Measurements from ENCODE around the gene ABCB11. TPM values are rescaled to one million over a fixed set of nuclear protein-coding genes. Genes with fewer than 3 reads are reported as not detected.

ABCB11 gene
- total RNA-seq, 4 donors from 2014 or later = 0.06 TPM; not detected in 3

- no peak overlapping the region for H3K27ac ChIP-seq (replicated peaks in 1 of 4)
- 74% methylated on average over 3 of the region's 3 CpGs for WGBS
- no peaks in the 10 kb centered on the region for H3K36me3 ChIP-seq
- DNase-seq (ENCODE audit: extremely low spot score) = no peak
- no peak overlapping the region for H3K4me3 ChIP-seq
- H3K4me1 ChIP-seq = no peaks in the 10 kb centered on the region
- H3K9me3 ChIP-seq = no peaks in the 10 kb centered on the region
- no peaks in the 10 kb centered on the region for H3K27me3 ChIP-seq
- intact Hi-C loops (cut with DNase I) = no loop called here
- no peak for TF ChIP-seq POLR2A (IDR thresholded peaks at IDR 0.05; ENCODE audit: low read depth)
- no peak for TF ChIP-seq POLR2AphosphoS5 (IDR thresholded peaks at IDR 0.05)
- TF ChIP-seq EP300 (IDR thresholded peaks at IDR 0.05) = no peak
- TF ChIP-seq, protein P1, sequence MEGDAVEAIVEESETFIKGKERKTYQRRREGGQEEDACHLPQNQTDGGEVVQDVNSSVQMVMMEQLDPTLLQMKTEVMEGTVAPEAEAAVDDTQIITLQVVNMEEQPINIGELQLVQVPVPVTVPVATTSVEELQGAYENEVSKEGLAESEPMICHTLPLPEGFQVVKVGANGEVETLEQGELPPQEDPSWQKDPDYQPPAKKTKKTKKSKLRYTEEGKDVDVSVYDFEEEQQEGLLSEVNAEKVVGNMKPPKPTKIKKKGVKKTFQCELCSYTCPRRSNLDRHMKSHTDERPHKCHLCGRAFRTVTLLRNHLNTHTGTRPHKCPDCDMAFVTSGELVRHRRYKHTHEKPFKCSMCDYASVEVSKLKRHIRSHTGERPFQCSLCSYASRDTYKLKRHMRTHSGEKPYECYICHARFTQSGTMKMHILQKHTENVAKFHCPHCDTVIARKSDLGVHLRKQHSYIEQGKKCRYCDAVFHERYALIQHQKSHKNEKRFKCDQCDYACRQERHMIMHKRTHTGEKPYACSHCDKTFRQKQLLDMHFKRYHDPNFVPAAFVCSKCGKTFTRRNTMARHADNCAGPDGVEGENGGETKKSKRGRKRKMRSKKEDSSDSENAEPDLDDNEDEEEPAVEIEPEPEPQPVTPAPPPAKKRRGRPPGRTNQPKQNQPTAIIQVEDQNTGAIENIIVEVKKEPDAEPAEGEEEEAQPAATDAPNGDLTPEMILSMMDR (IDR thresholded peaks at IDR 0.05) = no peak
Observed at GRCh38 chr2:168981651-168982050, 49.5 kb downstream of the ABCB11 start.

DNA sequence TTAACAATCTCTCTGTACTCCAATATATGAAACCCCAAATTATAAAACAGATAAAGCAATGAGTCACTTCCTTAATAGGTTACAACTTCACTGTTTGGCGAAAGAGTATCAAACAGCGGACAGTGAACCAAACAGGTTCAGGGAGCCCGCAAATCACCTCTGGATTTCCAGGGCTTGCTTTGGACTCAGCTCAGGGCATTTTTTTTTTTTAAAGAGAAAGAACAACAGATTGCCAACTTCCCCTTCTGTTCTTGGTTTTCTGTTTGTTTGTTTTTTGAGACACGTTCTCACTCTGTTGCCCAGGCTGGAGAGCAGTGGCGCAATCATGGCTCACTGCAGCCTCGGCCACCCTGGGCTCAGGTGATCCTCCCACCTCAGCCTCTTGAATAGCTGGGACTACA, 52.7 kb downstream of the ABCB11 start:
- H3K27ac ChIP-seq (replicated peaks in 1 of 4) = no peak overlapping the region
- H3K36me3 ChIP-seq = no peaks in the 10 kb centered on the region
- TF ChIP-seq POLR2A (IDR thresholded peaks at IDR 0.05; ENCODE audit: low read depth) (no peak), POLR2AphosphoS5 (IDR thresholded peaks at IDR 0.05) (no peak), EP300 (IDR thresholded peaks at IDR 0.05) (no peak)
- TF ChIP-seq, protein P1 (IDR thresholded peaks at IDR 0.05) = no peak
- WGBS = 78% methylated on average over 6 of the region's 6 CpGs
- H3K9me3 ChIP-seq = no peaks in the 10 kb centered on the region
- intact Hi-C loops (cut with DNase I) = no loop called here
- no peak for DNase-seq (ENCODE audit: extremely low spot score)
- no peaks in the 10 kb centered on the region for H3K4me1 ChIP-seq
- no peaks in the 10 kb centered on the region for H3K27me3 ChIP-seq
- H3K4me3 ChIP-seq = no peak overlapping the region

- Histone ChIP-seq H3K4me3 (no peak overlapping the region), H3K4me1 (no peaks in the 10 kb centered on the region), H3K27me3 (no peaks in the 10 kb centered on the region), H3K27ac (replicated peaks in 1 of 4) (no peak overlapping the region), H3K9me3 (no peaks in the 10 kb centered on the region), H3K36me3 (no peaks in the 10 kb centered on the region)
- DNase-seq (ENCODE audit: extremely low spot score) = no peak
- TF ChIP-seq POLR2AphosphoS5 (IDR thresholded peaks at IDR 0.05) (no peak), EP300 (IDR thresholded peaks at IDR 0.05) (no peak), POLR2A (IDR thresholded peaks at IDR 0.05; ENCODE audit: low read depth) (no peak)
- TF ChIP-seq, protein P1 (IDR thresholded peaks at IDR 0.05) = no peak
- intact Hi-C loops (cut with DNase I) = no loop called here
- 94% methylated on average over 4 of the region's 4 CpGs for WGBS
Observed at GRCh38 chr2:168977608-168978007, 53.5 kb downstream of the ABCB11 start.

- no peak overlapping the region for H3K27ac ChIP-seq (replicated peaks in 1 of 4)
- intact Hi-C loops (cut with DNase I) = no loop called here
- H3K4me1 ChIP-seq = no peaks in the 10 kb centered on the region
- H3K36me3 ChIP-seq = no peaks in the 10 kb centered on the region
- H3K4me3 ChIP-seq = no peak overlapping the region
- TF ChIP-seq, protein P1 (IDR thresholded peaks at IDR 0.05) = no peak
- TF ChIP-seq POLR2A (IDR thresholded peaks at IDR 0.05; ENCODE audit: low read depth) (no peak), EP300 (IDR thresholded peaks at IDR 0.05) (no peak), POLR2AphosphoS5 (IDR thresholded peaks at IDR 0.05) (no peak)
- no peak for DNase-seq (ENCODE audit: extremely low spot score)
- 79% methylated on average over 6 of the region's 6 CpGs for WGBS
- H3K27me3 ChIP-seq = no peaks in the 10 kb centered on the region
- H3K9me3 ChIP-seq = no peaks in the 10 kb centered on the region
Observed at GRCh38 chr2:168976034-168976654, 55.0 kb downstream of the ABCB11 start.

DNA sequence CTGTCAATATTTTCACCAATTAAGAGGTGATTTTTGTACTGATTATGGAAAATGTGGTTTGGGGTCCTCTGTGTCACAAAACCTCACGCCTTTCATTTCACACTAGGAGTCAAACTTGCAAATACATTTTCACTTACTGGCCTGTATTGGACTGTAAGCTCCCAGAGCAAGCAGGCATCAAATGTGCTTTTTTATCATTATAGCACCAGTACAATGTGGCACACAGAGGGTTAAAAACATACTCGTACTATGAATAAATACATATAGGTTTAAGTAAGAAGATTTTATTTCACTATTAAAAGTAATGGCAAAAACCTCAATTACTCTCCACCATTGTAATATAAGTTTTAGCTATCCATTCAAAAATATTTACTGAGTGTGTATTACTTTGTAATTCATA, 56.7 kb downstream of the ABCB11 start:
- TF ChIP-seq, protein P1 (IDR thresholded peaks at IDR 0.05) = no peak
- no peak for TF ChIP-seq EP300 (IDR thresholded peaks at IDR 0.05)
- TF ChIP-seq POLR2AphosphoS5 (IDR thresholded peaks at IDR 0.05) = no peak
- TF ChIP-seq POLR2A (IDR thresholded peaks at IDR 0.05; ENCODE audit: low read depth) = no peak

More for the DNA sequence above, 56.7 kb downstream of the ABCB11 start:
- no peaks in the 10 kb centered on the region for H3K36me3 ChIP-seq
- no peak for DNase-seq (ENCODE audit: extremely low spot score)
- H3K27me3 ChIP-seq = no peaks in the 10 kb centered on the region
- intact Hi-C loops (cut with DNase I) = no loop called here
- no peaks in the 10 kb centered on the region for H3K4me1 ChIP-seq
- H3K4me3 ChIP-seq = no peak overlapping the region
- no peak overlapping the region for H3K27ac ChIP-seq (replicated peaks in 1 of 4)
- 81% methylated on average over 2 of the region's 2 CpGs for WGBS
- no peaks in the 10 kb centered on the region for H3K9me3 ChIP-seq
